ENCODE results near the gene SUCLG2.
"Not testable (repeated sequence)": the region's sequence is repeated elsewhere in the genome, so short reads cannot be mapped to it uniquely, and the experiment has no call there.

SUCLG2 gene

GRCh38 chr3:67587301-67587700, 67.1 kb downstream of the SUCLG2 start:
- DNase-seq (ENCODE audit: low spot score in 2 of 2): no peak
- Mint-ChIP-seq H3K27me3 (no peaks in the 10 kb centered on the region), H3K4me3 (no peak overlapping the region), H3K9me3 (peaks cover 9% of the 10 kb centered on the region), H3K36me3 (peaks cover 58% of the 10 kb centered on the region), H3K4me1 (peaks cover 40% of the 10 kb centered on the region), H3K27ac (no peak overlapping the region)
- ATAC-seq (ENCODE audit: low read depth): no peak

GRCh38 chr3:67584608-67585007, 69.8 kb downstream of the SUCLG2 start:
- not testable (repeated sequence) for DNase-seq (ENCODE audit: low spot score in 2 of 2); H3K9me3 Mint-ChIP-seq; ATAC-seq (ENCODE audit: low read depth); H3K27me3 Mint-ChIP-seq; H3K4me3 Mint-ChIP-seq
- Mint-ChIP-seq H3K4me1 (peaks cover 33% of the 10 kb centered on the region), H3K36me3 (peaks cover 43% of the 10 kb centered on the region), H3K27ac (peak overlapping the region; percentile 51)

- DNase-seq (ENCODE audit: low spot score in 2 of 2) (no peak), ATAC-seq (ENCODE audit: low read depth) (no peak)
- peaks cover 18% of the 10 kb centered on the region for H3K4me1 Mint-ChIP-seq
These were observed 73.9 kb downstream of the SUCLG2 start for GRCh38 chr3:67580430-67581000.

GRCh38 chr3:67578416-67578815, 76.0 kb downstream of the SUCLG2 start:
- no peaks in the 10 kb centered on the region for H3K9me3 Mint-ChIP-seq
- no peak overlapping the region for H3K27ac Mint-ChIP-seq
- ATAC-seq (ENCODE audit: low read depth) (no peak), DNase-seq (ENCODE audit: low spot score in 2 of 2) (no peak)
- no peaks in the 10 kb centered on the region for H3K27me3 Mint-ChIP-seq
- no peak overlapping the region for H3K4me3 Mint-ChIP-seq
- peaks cover 39% of the 10 kb centered on the region for H3K36me3 Mint-ChIP-seq
- peaks cover 7% of the 10 kb centered on the region for H3K4me1 Mint-ChIP-seq

More at GRCh38 chr3:67580430-67581000, 73.9 kb downstream of the SUCLG2 start:
- Mint-ChIP-seq H3K27ac (no peak overlapping the region), H3K36me3 (peaks cover 39% of the 10 kb centered on the region), H3K4me3 (no peak overlapping the region), H3K9me3 (peaks cover 2% of the 10 kb centered on the region), H3K27me3 (no peaks in the 10 kb centered on the region)

- no peak for DNase-seq (ENCODE audit: low spot score in 2 of 2)
- no peak overlapping the region for H3K27ac Mint-ChIP-seq
- H3K4me3 Mint-ChIP-seq: no peak overlapping the region
- H3K4me1 Mint-ChIP-seq: peaks cover 4% of the 10 kb centered on the region
- no peaks in the 10 kb centered on the region for H3K27me3 Mint-ChIP-seq
- H3K9me3 Mint-ChIP-seq: peaks cover 2% of the 10 kb centered on the region
- H3K36me3 Mint-ChIP-seq: peaks cover 41% of the 10 kb centered on the region
- no peak for ATAC-seq (ENCODE audit: low read depth)
These were observed 78.0 kb downstream of the SUCLG2 start for GRCh38 chr3:67576441-67576840.

- DNase-seq (ENCODE audit: low spot score in 2 of 2) (no peak), ATAC-seq (ENCODE audit: low read depth) (no peak)
- H3K4me1 Mint-ChIP-seq: peaks cover 4% of the 10 kb centered on the region
- no peak overlapping the region for H3K4me3 Mint-ChIP-seq
- H3K27ac Mint-ChIP-seq: no peak overlapping the region
- peaks cover 6% of the 10 kb centered on the region for H3K9me3 Mint-ChIP-seq
- peaks cover 46% of the 10 kb centered on the region for H3K36me3 Mint-ChIP-seq
- no peaks in the 10 kb centered on the region for H3K27me3 Mint-ChIP-seq
These were observed 85.1 kb downstream of the SUCLG2 start for GRCh38 chr3:67569324-67569723.

GRCh38 chr3:67567893-67568292, 86.5 kb downstream of the SUCLG2 start:
- DNase-seq (ENCODE audit: low spot score in 2 of 2): no peak
- Mint-ChIP-seq H3K36me3 (peaks cover 38% of the 10 kb centered on the region), H3K27ac (no peak overlapping the region), H3K27me3 (no peaks in the 10 kb centered on the region), H3K4me1 (peaks cover 4% of the 10 kb centered on the region), H3K4me3 (no peak overlapping the region), H3K9me3 (peaks cover 6% of the 10 kb centered on the region)
- no peak for ATAC-seq (ENCODE audit: low read depth)

GRCh38 chr3:67564973-67565372, 89.4 kb downstream of the SUCLG2 start:
- Mint-ChIP-seq H3K27ac (no peak overlapping the region), H3K4me3 (no peak overlapping the region), H3K9me3 (peaks cover 3% of the 10 kb centered on the region), H3K4me1 (peaks cover 8% of the 10 kb centered on the region), H3K36me3 (peaks cover 18% of the 10 kb centered on the region), H3K27me3 (no peaks in the 10 kb centered on the region)
- DNase-seq (ENCODE audit: low spot score in 2 of 2) (no peak), ATAC-seq (ENCODE audit: low read depth) (no peak)

- Mint-ChIP-seq H3K27me3 (no peaks in the 10 kb centered on the region), H3K4me1 (peaks cover 11% of the 10 kb centered on the region), H3K4me3 (no peak overlapping the region), H3K9me3 (peaks cover 2% of the 10 kb centered on the region), H3K27ac (no peak overlapping the region), H3K36me3 (peaks cover 18% of the 10 kb centered on the region)
- DNase-seq (ENCODE audit: low spot score in 2 of 2) (no peak), ATAC-seq (ENCODE audit: low read depth) (no peak)
These were observed 90.4 kb downstream of the SUCLG2 start for GRCh38 chr3:67564008-67564407.

- no peaks in the 10 kb centered on the region for H3K27me3 Mint-ChIP-seq
- no peak overlapping the region for H3K27ac Mint-ChIP-seq
- DNase-seq (ENCODE audit: low spot score in 2 of 2) (no peak), ATAC-seq (ENCODE audit: low read depth) (no peak)
- peaks cover 11% of the 10 kb centered on the region for H3K4me1 Mint-ChIP-seq
- no peak overlapping the region for H3K4me3 Mint-ChIP-seq
- H3K36me3 Mint-ChIP-seq: peaks cover 19% of the 10 kb centered on the region
- no peaks in the 10 kb centered on the region for H3K9me3 Mint-ChIP-seq
These were observed 92.6 kb downstream of the SUCLG2 start for GRCh38 chr3:67561667-67562394.

GRCh38 chr3:67561266-67561665, 93.1 kb downstream of the SUCLG2 start:
- H3K27ac Mint-ChIP-seq: no peak overlapping the region
- peaks cover 22% of the 10 kb centered on the region for H3K36me3 Mint-ChIP-seq
- H3K4me3 Mint-ChIP-seq: no peak overlapping the region
- no peak for ATAC-seq (ENCODE audit: low read depth)
- no peak for DNase-seq (ENCODE audit: low spot score in 2 of 2)
- H3K4me1 Mint-ChIP-seq: peaks cover 13% of the 10 kb centered on the region
- H3K27me3 Mint-ChIP-seq: no peaks in the 10 kb centered on the region
- H3K9me3 Mint-ChIP-seq: no peaks in the 10 kb centered on the region

GRCh38 chr3:67559029-67559605, 95.3 kb downstream of the SUCLG2 start:
- H3K27me3 Mint-ChIP-seq: no peaks in the 10 kb centered on the region
- ATAC-seq (ENCODE audit: low read depth) (no peak), DNase-seq (ENCODE audit: low spot score in 2 of 2) (no peak)
- peaks cover 36% of the 10 kb centered on the region for H3K36me3 Mint-ChIP-seq
- H3K4me1 Mint-ChIP-seq: peaks cover 22% of the 10 kb centered on the region
- no peak overlapping the region for H3K4me3 Mint-ChIP-seq
- H3K27ac Mint-ChIP-seq: no peak overlapping the region
- H3K9me3 Mint-ChIP-seq: no peaks in the 10 kb centered on the region

- DNase-seq (ENCODE audit: low spot score in 2 of 2) (no peak), ATAC-seq (ENCODE audit: low read depth) (no peak)
- H3K27me3 Mint-ChIP-seq: no peaks in the 10 kb centered on the region
- H3K4me3 Mint-ChIP-seq: no peak overlapping the region
- no peaks in the 10 kb centered on the region for H3K9me3 Mint-ChIP-seq
- peaks cover 36% of the 10 kb centered on the region for H3K36me3 Mint-ChIP-seq
- H3K4me1 Mint-ChIP-seq: peaks cover 22% of the 10 kb centered on the region
- H3K27ac Mint-ChIP-seq: no peak overlapping the region
These were observed 96.0 kb downstream of the SUCLG2 start for GRCh38 chr3:67558426-67558825.

- Mint-ChIP-seq H3K27me3 (no peaks in the 10 kb centered on the region), H3K27ac (no peak overlapping the region), H3K9me3 (no peaks in the 10 kb centered on the region), H3K4me1 (peaks cover 22% of the 10 kb centered on the region), H3K4me3 (no peak overlapping the region), H3K36me3 (peaks cover 36% of the 10 kb centered on the region)
- DNase-seq (ENCODE audit: low spot score in 2 of 2): no peak
- ATAC-seq (ENCODE audit: low read depth): no peak
These were observed 96.5 kb downstream of the SUCLG2 start for GRCh38 chr3:67557848-67558355.
